ENCODE results near the gene FAM83D.
"Not testable (repeated sequence)": the region's sequence is repeated elsewhere in the genome, so short reads cannot be mapped to it uniquely, and the experiment has no call there.

Gene FAM83D

DNA sequence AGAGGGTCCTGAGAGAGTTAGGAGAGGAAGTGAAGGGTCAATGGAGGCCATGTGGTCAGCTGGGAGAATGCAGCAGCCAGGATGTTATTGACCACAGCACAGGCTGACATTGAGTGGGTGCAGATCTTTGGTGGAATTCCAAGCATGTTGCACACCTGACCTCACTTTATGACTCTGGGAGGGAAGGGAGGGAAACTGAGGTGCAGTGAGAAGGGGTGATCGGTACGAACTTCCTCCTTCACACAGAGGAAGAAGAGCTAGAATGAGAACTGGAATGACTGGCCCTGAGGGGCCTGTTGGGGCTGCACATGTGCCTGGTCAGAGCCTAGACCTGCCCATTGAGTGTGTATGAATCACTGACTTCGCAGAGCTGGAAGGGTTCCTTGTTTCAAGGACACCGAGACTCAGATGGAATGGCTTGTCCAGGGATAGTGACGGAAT, 9.8 kb downstream of the FAM83D start:
- DNase-seq = no peak

DNA sequence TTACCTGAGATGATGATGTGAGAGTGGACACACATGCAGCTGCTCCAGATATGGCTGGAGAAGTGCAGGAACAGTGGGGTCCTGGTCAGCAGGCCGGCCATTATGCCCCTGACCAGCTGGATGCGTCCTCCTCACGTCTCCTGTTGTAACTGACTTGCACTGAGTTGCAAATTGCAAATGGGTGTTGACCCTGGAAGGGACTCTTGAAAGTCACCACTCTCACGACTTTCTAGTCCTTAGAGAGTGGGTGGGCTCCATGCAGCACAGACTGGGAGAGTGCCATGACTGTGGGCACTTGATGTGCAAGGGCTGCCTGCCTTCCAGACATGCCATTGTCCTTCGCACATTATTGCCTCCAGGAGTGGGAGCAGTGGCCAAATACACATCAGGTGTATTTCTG, 10.8 kb downstream of the FAM83D start:
- DNase-seq = no peak

DNA sequence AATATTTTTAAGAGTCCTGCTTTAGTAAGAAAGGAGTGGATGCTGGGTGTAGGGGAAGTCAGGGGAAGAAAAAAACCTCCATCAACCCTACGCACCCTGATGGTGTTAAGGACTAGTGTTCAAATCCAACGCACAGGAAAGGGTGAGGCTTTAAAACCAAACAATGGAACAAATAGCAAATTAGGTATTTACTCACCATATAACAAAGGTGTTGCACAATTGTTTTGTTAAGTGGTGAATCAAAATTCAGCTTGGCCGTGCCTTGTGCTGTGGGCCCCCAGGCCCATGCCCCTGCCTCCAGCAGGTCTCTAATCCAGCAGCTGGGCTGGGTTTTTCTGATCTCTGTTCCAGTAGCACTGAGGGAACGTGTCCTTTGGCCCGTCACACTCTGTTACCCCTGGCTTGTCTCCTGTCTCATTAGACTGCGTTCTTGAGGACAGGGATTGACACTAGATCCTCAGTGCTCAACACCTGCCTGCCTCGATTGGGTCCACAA, 11.8 kb downstream of the FAM83D start:
- DNase-seq = no peak

DNA sequence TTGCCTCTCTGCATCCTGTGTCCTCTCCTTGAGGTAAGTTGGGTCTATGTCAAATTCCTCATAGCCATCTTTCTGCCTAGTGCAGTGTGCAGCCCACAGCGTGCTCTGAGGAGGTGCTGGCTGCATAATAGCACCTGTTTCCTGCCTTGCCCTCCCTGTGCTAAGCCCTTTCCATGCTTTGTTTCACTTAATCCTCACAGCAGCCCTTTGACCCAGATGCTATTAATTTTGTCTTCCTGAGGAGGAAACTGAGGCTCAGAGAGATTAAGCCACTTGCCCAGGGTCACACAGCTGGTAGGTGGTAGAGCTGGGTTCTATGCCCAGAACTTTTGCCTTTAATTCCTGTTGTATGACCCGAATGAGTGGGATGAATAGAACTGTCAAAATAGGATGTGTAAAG, 13.5 kb downstream of the FAM83D start:
- DNase-seq = no peak

DNA sequence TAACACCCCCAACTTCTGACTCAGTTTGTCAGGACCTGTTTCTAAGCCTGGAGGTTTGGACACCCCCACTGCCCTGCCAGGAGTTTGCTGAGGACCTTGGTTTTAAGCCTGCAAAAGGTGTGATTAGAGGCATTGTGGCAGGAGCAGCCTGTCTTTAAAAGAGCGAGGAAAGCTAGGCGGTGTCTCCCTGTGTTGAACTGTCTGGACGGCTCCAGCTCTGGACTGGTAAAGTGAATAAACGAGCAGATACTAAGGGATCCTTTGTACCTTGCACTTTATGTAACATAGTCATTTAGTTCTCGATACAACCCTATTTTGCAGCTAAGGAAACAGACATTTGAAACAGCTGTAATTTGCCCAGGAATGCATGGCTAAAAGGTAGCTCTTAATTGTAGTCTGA, 14.4 kb downstream of the FAM83D start:
- DNase-seq = no peak

DNA sequence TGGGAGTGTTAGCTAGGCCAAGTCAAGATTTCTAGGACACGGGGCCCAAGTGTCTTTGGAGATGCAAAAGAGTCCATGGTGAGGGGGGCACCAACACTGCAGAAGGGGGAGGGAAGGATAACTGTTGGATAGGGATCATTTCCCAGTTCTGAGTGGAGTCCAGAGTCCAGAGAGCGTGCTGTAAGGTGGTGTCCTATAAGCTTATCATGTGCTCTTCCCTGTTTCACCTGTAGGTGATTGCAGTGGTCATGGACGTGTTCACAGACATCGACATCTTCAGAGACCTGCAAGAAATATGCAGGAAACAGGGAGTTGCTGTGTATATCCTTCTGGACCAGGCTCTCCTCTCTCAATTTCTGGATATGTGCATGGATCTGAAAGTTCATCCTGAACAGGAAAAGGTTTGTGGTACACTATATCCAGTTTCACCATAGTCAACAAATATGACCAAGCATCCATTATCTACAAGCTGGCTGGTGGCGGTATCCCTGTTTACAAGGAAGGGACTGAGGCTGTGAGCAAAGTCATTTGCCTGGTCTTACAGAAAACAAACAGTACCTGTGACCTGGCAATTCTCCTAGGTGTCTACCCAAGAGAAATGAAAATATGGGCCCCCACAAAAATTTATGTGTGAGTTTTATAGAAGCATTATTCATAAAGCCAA, 15.6 kb downstream of the FAM83D start:
- no peak for DNase-seq

DNA sequence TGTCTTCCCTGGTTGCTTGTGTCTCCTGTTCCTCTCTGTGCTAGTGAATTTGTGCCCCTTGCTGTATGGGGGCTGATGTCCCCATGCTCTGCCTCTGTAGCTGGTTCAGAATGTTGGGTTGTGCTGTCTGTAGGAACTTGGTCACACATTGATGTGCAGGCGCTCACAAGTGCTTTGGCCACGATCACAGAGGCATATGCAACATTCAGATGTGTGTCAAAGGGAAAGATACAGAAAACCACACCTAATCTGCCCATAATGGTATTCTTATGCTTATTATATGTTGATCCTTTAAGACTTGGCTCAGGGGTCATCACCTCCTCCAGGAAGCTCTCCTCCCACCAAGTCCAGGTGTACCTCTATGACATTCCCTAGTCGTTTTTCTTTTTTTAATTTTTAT, 18.8 kb downstream of the FAM83D start:
- no peak for DNase-seq

DNA sequence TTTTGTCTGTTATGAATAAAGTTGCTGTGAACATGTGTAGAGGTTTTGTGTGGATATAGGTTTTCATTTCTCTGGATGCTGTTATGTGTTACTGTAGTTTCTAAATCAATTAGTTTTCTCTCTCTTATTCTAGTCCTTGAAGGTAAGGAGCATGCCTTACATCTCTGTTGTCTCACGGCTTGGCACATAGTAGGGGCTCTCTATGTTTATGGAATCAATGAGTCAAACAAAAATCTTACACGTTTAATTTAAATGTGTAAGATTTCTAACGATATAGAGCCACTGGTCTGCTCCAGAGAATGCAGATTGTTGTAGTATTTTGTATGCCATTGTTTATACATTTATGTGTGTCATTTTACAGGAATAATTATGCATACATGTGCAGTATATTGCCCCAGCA, 20.6 kb downstream of the FAM83D start:
- DNase-seq = no peak

DNA sequence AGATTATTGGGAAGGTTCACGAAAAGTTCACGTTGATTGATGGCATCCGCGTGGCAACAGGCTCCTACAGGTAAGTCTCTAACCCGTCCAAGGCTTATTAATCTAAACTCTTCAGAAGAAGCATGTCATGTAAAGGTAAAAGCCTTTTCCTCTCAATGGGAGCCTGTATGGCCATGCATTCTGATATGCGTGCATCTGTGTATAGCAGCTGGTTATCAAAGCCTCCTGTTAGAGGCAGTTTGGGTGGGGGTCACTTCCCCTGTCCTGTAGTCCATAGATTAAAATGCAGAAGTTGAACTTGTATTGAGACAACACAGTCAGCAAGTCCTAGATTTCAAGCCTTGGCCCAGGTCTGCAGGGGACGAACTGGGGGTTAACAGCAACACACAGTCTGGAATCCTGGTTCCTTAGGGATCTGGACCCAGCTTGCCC, 21.7 kb downstream of the FAM83D start:
- no peak for DNase-seq

DNA sequence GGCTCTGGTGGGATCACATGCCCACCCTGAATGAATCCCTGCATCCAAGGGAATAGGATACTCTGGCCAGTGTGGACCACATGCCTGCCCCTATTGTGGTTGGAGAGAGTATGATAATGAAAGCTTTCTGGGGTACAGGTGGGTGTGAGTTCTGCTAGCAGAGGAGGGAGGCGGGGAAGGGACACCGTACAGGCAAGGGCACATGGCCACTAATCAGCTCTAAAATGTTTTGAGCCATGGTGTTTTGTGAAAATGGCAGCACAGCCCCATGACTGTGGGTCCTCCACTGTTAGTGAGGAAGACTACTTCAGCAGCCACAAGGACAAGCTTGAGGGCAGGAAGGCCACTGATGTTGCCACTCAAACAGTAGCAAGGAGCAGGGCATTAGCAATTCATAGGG, 24.0 kb downstream of the FAM83D start:
- no peak for DNase-seq

DNA sequence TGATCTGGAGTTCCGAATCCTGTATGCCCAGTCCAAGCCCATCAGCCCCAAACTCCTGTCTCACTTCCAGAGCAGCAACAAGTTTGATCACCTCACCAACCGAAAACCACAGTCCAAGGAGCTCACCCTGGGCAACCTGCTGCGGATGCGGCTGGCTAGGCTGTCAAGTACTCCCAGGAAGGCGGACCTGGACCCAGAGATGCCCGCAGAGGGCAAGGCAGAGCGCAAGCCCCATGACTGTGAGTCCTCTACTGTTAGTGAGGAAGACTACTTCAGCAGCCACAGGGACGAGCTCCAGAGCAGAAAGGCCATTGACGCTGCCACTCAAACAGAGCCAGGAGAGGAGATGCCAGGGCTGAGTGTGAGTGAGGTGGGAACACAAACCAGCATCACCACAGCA, 25.4 kb downstream of the FAM83D start:
- DNase-seq = no peak

DNA sequence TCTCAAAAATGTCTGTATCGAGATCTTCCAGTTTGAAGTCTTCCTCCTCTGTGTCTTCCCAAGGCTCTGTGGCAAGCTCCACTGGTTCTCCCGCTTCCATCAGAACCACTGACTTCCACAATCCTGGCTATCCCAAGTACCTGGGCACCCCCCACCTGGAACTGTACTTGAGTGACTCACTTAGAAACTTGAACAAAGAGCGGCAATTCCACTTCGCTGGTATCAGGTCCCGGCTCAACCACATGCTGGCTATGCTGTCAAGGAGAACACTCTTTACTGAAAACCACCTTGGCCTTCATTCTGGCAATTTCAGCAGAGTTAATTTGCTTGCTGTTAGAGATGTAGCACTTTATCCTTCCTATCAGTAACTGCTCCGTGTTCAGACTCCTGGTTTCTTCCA, 25.9 kb downstream of the FAM83D start:
- DNase-seq = no peak

DNA sequence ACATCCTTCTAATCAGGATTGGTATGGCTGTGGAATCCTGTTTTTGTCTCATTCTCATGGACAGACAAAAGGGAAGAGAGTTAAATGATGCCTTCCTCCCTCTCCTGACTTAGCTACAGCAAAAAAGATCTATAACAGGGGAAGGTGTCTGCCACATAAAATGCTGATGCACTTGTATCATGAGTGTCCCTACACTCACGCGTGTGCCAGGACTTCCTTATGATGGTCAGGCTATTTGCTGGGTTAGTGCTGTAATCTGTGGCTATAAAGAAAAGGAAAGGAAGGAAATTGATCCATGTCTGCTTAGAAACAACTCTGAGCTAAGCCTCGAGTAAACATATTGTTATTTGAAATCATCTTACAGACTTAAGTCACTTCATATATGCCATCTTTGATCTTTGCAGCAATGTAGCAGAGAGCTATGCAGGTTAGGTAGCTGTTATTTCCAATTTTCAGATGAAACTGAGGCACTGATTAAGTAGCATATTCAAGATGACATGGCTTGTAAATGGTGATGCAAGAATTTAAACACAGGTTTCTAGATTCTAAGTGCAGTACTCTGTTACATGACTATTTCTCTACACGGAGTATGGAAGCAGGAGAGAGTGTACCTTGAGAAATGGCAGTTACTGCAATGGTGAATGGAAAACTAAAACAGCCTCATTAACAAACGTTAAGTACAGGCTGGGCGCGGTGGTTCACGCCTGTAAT, 27.6 kb downstream of the FAM83D start:
- DNase-seq = no peak

DNA sequence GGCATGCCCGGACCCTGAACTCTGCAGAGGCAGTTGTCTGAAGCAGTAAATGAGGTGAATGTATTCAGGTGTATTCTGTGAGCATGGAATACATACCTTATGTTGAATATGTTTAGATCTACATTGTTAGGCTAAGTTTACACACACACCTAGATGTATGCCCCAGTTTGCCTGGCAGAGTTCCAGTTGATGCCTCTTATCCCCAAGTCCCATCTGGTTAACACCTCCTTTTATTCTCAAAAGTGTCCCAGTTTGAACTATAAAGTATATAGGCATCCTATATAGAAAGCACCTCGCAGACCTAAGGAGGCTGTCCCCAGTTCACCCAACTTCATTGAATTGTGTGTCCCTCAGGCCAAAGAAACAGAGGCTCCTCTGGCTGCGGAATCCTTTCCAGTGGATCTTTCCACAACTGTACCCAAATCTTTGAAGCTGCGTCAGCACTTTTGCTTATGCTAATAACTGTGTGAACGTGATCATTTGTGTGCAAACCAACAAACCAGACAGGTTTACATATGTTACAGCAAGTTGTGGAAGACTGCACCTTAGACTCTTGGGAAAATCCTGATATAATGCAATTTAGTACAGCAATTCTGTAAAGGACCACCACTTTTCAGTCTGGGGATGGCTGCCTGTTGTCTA, 31.1 kb downstream of the FAM83D start:
- DNase-seq = no peak

DNA sequence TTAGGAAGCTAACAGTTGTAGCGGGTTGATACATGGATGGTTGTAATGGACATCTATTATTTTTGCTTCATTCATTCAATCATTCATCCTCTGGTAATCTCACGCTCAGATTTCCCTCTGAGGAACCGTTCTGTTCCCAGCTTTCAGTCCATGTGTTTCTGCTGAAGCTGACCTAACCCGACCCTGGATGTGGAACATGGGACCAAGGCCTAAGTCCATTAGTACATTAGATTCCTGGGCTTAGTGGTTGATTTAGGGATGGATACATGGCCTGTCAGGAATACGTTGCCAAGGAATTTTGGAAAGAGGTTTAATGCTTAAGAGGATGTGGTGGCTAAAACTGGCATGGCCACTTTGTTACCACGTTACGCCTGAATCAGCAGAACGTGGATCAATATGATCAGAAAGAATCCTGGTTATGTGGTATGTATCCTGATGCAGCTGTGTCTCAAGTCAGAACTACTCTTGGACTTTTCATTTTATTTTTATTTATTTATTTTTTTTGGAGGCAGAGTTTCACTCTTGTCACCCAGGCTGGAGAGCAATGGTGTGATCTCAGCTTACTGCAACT, 31.8 kb downstream of the FAM83D start:
- no peak for DNase-seq

DNA sequence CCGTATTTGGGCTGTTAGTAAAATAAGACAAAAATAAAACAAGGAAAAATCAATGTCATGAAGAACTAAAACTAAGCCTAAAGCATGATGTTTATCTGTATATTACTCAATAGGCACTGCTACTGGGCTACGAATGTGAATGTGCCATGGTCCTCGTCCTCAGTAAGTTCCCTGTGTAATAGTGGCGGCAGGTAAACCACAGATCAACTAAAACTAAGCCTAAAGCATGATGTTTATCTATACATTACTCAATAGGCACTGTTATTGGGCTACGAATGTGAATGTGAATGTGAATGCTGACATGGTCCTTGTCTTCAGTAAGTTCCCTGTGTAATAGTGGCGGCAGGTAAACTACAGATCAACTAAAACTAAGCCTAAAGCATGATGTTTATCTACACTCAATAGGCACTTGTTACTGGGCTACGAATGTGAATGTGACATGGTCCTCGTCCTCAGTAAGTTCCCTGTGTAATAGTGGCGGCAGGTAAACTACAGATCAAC, 34.0 kb downstream of the FAM83D start:
- not testable (repeated sequence) for DNase-seq

DNA sequence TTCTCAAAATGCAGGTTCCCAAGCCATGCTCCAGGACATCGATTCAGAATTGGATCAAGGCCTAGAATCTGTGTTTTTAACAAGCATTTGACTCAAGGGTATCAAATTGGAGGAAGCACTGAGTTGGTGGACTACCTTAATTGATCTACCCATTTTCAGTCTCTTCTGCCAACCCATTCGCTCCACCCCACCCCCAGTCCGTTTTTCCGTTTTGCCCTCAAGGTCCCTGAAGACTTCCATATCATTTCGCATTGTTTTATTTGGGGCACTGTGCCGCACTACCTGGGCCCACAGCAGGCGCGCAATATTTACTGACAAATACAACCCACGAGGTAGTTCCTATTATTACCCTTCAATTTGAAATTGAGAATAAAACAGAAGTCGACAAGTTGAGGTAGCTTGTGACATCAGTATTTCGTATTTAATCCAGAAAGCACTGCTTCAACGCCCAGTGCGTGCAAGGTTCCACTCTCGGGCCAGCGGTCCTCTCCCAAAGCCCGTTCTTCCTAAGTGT, 35.4 kb downstream of the FAM83D start:
- DNase-seq = peak; percentile 26

DNA sequence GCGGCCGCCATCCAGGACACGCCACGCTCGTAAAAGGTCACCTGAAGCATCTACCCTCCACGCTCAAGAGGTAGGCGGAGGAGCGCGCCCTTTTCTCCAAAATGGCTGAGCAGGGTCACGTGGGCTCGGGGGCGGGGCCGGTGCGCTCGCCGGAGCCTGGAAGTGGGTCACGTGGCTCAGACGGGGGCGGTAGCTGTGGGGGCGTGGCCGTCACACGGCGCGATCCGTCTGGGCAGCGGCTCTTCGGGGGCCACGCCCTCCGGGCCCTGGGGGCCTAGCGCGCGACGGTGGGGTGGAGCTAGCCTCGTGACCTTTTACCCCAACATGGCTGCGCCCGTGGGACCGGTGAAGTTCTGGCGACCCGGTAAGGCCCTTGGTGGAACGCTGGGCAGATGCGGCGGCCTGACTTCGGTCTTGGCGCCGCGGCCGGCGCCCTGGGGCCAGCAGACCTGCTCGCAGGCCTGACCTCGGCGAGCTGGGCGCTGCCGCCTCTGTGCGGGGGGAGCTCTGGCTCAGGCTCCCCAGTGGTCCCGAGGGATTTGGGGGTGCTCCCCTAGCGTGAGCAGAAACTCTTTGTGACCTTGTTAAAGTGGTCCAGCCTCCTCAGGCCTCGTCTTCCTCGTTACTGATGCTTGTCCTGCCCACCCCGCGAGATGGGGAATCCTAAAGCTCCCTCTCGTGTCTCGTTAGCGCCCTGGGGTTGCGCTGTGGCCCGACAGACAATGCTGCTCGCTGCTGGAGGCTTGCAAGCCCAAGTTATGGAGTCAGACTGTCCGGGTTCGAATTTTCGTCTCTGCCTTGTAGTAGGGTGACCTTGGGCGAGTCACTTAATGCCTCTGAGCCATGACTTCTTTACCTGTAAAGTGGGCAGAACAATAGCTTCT, 36.1 kb downstream of the FAM83D start, which contains the start of gene DHX35:
TSS of gene DHX35 (plus strand) at position 301 of the 884 bp plus-strand sequence. CDS start at position 325, 24 bp downstream.
- peak; percentile 99 for DNase-seq

DNA sequence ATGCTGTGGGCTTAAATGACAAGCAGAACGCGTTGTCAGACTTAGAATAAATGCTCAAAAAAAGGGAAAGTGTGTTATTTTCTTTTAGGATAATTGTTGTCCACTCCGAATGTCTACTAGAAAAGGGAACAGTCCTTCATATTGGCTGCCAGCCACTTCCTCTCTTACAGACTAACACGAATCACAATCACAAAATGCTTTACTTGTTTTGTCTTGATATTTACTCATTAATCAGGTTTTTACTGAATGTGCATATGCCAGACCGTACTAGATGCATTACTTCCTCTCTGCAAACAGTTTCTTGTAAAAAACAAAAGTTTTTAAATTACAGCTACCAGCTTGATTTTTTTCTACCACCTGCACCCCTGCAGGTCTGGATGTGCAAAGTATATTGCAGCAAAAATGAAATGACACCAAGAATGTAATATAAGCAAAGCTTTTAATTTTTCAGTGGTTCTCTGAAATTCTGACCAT, 36.7 kb downstream of the FAM83D start:
- no peak for DNase-seq

DNA sequence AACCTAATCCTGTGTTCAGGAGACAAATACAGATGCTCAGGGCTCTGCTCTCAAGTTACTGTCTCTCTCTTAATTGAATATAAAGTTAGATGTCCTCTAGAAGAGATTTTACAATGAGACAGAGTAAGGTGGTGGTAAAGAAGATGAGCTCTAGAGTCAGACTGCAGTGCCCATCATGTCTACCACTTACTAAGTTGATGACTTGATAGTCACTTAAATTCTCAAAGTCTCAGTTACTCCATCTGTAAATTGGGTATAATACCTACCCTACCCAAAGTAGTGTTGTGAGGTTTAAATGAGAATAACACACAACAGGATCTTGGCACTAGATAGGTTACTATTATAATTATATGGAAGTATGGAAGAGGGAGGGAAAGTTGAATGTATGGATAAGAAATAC, 37.5 kb downstream of the FAM83D start:
- DNase-seq = no peak

DNA sequence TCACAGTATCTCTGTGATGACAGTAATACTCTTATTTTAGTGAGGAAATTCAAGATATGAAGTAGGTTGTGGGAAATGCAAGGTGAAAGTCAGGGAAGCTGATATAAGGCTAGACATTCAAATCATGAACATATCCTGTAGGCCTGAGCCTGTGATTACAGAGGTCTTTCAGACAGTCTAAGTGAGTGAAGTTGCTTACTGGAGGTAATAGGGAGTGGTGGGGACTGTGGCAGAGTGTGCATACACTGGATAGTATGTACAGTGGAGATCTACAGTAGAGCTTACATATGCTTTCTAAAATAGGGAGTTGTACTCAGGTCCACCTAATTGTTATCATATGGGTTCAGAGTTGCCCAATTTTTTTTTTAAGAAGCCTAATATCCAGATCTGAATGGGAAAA, 39.0 kb downstream of the FAM83D start:
- DNase-seq = no peak

DNA sequence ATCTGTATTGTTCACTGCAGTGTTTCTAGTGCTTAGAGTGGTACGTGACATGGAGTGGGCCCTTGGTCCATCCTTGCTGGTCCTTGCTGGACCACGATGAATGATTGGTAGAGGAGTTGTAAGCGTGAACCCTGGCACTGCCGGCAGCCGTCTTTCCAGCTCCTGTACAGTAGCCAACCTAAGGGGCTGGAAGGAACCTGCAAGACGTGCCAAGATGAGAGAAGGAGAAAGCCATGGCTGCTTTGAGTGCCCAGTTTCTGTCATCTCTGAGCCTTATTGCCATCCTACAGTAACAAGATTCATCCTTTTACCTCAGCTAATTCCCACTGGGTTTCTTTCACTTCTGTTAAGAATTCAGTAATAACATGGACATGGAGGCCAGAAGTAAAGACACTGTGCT, 41.9 kb downstream of the FAM83D start:
- DNase-seq = no peak

Measured in stimulated activated CD4-positive, alpha-beta T cell treated with anti-CD3 and anti-CD28 coated beads, Interleukin-12 subunit alpha, Interleukin-12 subunit beta, amount 100 ng/mL, for 4 hours (primary cell).